OCI-M2 (cell line): ENCODE measurements around the gene TMEM17.
"Not testable (repeated sequence)": the region's sequence is repeated elsewhere in the genome, so short reads cannot be mapped to it uniquely, and the experiment has no call there.

Experiments
- DNase-seq: peaks from one replicate; lab custom pipeline; 2025; ENCODE audit not compliant: unreplicated experiment; lab: John Stamatoyannopoulos, UW

Gene TMEM17, protein sequence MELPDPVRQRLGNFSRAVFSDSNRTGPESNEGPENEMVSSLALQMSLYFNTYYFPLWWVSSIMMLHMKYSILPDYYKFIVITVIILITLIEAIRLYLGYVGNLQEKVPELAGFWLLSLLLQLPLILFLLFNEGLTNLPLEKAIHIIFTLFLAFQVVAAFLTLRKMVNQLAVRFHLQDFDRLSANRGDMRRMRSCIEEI

DNA sequence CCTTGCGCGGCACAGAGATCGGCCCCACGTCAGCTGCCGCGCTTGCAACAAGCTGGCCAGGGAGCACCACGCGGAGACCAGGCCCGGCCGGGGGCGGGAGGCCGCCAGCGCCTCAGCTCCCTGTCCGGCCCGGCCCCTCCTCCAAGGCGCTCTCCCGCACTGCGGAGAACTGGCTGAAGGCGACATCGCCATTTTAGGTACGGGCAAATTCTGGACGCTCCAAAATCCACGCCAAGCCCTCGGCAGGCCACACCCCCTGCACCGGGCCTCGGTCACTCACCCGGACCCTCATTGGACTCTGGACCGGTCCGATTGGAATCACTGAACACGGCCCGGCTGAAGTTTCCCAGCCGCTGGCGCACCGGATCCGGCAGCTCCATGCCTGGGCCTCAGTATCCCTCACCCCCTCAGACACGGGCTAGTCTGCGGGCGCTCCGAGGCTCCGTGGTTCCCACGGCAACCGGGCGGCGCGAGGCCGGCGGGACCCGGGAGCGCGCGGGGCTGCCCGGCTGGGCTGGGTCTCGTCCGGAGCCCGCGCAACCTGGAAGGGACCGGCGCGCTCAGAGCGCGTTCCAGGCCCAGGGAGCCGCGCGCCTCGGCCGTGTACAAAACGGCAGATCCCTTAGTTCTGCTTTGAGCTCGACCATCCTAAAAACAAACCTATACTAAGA is at the start of gene TMEM17:
Gene TMEM17, minus strand, starts transcription at position 446 of the 671 bp plus-strand sequence. Its CDS starts 66 bp downstream, at position 380.
- DNase-seq = peak; percentile 39

- DNase-seq = no peak
Measured at GRCh38 chr2:62554440-62554839, 48.4 kb upstream of the TMEM17 start.

GRCh38 chr2:62550461-62550860 is 44.5 kb upstream of the TMEM17 start:
- no peak for DNase-seq

GRCh38 chr2:62547854-62548253 is 41.9 kb upstream of the TMEM17 start:
- DNase-seq = no peak

DNA sequence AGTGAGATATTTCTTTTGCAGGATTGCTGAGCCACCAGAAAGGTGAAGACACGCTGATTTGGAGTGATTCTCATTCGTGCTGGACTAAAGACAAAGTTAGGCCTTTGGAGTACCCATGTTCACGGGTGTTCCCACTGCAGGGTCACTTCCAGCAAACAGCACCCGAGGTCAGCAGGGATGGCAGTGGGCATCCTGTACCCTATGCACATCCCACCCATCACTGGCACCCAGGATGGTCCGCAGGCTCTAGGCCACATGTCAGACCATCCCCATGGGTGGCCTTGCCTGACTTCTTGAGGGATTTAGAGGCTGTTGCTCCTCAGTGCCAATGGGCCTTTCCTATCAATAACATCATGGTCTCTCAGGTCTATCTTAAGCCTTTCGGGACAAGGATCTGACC is 39.3 kb upstream of the TMEM17 start:
- DNase-seq = no peak

DNA sequence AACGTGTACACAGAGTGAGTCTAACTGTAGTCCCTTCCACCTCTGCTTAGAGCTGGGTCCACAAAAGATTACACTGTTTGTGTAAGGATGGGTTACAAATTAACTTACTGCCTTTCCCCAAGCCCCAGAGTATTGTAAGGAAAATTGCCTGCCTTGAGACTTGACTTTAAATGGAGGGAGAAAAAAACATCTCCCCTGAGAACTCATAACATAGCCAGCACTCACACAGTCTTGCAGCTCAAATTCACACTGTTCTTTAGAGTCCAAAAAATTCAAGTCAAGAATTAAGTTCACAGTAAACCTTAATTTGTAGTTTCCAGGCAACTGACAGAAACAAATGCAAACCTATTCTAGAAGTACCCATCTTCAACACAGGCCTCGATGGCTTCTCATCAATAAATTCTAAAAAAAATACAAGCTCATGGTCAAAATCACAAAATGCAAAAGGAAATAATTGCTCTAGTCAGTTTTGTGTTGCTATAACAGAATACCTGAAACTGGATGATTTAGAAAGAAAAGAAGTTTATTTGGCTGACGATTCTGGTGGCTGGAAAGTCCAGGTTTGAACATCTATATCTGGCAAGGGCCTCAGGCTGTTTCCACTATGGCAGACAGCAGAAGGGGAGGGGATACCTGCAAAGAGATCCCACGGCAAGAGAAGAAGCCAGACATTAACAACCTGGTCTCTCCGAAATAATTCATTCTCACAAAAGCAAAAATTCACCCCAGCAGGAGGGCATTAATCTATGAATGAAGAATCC is 34.6 kb upstream of the TMEM17 start:
- DNase-seq = no peak

GRCh38 chr2:62539606-62540407 is 33.8 kb upstream of the TMEM17 start:
- no peak for DNase-seq

DNA sequence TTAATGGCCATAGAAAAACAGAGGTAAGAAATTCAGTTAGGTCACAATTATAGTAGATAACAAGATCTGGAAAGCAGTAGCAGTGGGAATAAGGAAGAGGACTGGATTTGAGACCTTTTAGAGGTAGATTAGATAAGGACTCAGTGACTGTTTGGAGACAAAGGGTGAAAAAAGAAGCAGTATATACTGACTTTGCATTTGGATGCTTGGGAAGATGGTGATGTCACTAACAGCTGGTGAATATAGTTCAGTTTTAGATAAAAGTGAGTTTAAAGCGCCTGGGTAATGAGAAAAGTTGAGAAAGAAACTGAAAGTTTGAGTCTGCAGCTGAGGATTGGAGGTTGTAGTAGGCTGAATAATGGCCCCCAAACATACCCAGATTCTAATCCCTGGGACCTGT is 32.8 kb upstream of the TMEM17 start:
- no peak for DNase-seq

- DNase-seq = no peak
Measured at GRCh38 chr2:62537814-62538213, 31.8 kb upstream of the TMEM17 start.

- no peak for DNase-seq
Measured at GRCh38 chr2:62536873-62537547, 31.0 kb upstream of the TMEM17 start.

DNA sequence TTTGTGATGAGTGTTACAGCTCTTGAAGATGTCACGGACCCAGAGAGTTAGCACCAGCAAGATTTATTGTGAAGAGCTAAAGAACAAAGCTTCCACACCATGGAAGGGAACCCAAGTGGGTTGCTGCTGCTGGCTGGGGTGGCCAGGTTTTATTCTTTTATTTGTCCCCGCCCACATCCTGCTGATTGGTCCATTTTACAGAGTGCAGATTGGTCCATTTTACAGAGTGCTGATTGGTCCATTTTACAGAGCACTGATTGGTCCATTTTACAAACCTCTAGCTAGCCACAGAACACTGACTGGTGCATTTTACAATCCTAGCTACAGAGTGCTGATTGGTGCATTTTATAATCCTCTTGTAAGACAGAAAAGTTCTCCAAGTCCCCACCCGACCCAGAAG is 29.5 kb upstream of the TMEM17 start:
- not testable (repeated sequence) for DNase-seq

- DNase-seq = no peak
Measured at GRCh38 chr2:62531594-62531993, 25.6 kb upstream of the TMEM17 start.

DNA sequence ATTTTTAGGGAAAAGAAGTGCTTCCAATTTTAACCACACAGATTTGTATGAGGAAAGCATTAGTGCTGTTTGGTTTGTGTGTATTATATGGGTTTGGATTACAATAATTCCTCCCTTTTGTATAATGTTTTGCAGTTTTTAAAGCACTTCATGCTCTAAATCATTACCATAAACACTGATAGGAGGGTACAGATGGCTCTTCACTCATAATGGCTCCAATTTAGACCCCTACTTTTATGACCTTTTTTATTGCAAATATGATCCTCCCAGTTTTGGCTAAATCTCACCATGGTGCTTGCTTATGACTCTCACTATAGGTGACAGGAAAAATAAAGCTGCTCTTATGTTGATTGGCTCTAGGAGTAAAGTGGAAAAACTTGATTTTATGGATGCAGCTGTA is 23.8 kb upstream of the TMEM17 start:
- DNase-seq = no peak

- DNase-seq = no peak
Measured at GRCh38 chr2:62527478-62528210, 21.6 kb upstream of the TMEM17 start.

GRCh38 chr2:62526531-62527381 is 20.8 kb upstream of the TMEM17 start:
- DNase-seq = no peak

DNA sequence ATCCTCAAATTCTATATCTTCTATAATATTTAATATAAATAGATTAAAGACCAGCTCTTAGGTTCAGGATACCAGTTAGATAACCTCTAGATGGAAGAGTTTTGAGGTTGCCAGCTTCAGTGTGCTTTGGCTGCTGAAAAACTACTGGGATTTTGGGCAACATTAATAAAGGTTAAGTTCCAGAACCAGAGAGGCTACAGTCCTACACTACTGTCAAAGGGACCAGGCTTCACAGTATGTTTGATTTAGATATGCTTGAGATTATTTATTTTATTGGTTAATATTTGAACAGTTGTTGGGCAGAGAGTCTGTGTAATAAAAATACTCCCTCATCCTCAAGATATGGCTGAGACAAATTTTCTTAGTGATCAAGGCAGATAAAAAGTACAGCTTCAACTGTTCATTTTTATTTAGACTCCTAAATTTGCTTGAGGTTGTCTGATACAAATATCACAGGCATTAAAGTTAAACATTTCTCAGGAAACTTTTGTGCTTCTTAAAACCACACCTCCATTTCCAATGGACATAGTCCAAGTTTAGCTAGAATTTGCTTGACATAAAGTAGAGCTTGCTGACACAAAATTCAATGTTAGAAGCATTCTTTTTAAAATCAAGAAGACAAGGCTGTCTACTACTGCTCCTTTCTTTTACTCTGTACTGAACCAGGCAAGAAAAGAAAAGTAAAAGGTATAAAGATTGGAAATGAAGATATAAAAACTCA is 19.7 kb upstream of the TMEM17 start:
- DNase-seq = no peak

GRCh38 chr2:62524293-62524941 is 18.4 kb upstream of the TMEM17 start:
- DNase-seq = no peak

- not testable (repeated sequence) for DNase-seq
Measured at GRCh38 chr2:62521061-62521460, 15.1 kb upstream of the TMEM17 start.
